Mucosa of gallbladder (tissue), 1 donor: ENCODE results near the gene MICB. TPM values are rescaled to one million over a fixed set of nuclear protein-coding genes. Genes with fewer than 3 reads are reported as not detected.

Experiments
- DNase-seq: peaks from one replicate; pipeline ENCODE4 v3.0.0-alpha.2; 2020; ENCODE audit warnings: low spot score
- total RNA-seq: library from RNA; stranded (reverse); gene quantifications from one replicate; pipeline ENCODE4 v1.2.1, GENCODE V29; 2021
- donor health status: DM: no; HTN: no; CAD: no.

Gene MICB
- total RNA-seq, 1 donor from 2014 or later, result 2.7 TPM

- no peak for DNase-seq
These were observed 41.0 kb downstream of the MICB start for GRCh38 chr6:31538805-31539400.

GRCh38 chr6:31540640-31541039 lies 42.7 kb downstream of the MICB start:
- no peak for DNase-seq

GRCh38 chr6:31541059-31541657 lies 43.2 kb downstream of the MICB start:
- DNase-seq, result no peak

- peak; percentile 96 for DNase-seq
These were observed 43.9 kb downstream of the MICB start, which contains the start of gene DDX39B for GRCh38 chr6:31541658-31542521. Gene DDX39B (minus strand): TSS chr6:31542003. CDS start chr6:31540532, 1,471 bp downstream.

- no peak for DNase-seq
These were observed 45.7 kb downstream of the MICB start for GRCh38 chr6:31543639-31544038.

- no peak for DNase-seq
These were observed 46.7 kb downstream of the MICB start for GRCh38 chr6:31544676-31545075.

GRCh38 chr6:31545291-31545690 lies 47.3 kb downstream of the MICB start:
- DNase-seq, result no peak

GRCh38 chr6:31546339-31546957 lies 48.5 kb downstream of the MICB start, which contains the start of gene ATP6V1G2:
Gene ATP6V1G2 (minus strand): TSS chr6:31546608. CDS start chr6:31546559, 49 bp downstream.
- DNase-seq, result peak; percentile 91

- DNase-seq, result peak; percentile 95
These were observed 49.2 kb downstream of the MICB start, which contains the start of gene NFKBIL1 for GRCh38 chr6:31546958-31547726. Gene NFKBIL1 (plus strand): TSS chr6:31547608. CDS start chr6:31547695, 87 bp downstream.

- no peak for DNase-seq
These were observed 50.0 kb downstream of the MICB start for GRCh38 chr6:31547727-31548543.

GRCh38 chr6:31548544-31548873 lies 50.6 kb downstream of the MICB start:
- no peak for DNase-seq

- DNase-seq, result peak; percentile 52
These were observed 53.4 kb downstream of the MICB start for GRCh38 chr6:31551371-31551770.

GRCh38 chr6:31556307-31556706 lies 58.4 kb downstream of the MICB start:
- DNase-seq, result no peak

GRCh38 chr6:31557443-31558317 lies 59.7 kb downstream of the MICB start:
- DNase-seq, result no peak

GRCh38 chr6:31558318-31558625 lies 60.3 kb downstream of the MICB start:
- DNase-seq, result no peak

- DNase-seq, result no peak
These were observed 60.9 kb downstream of the MICB start for GRCh38 chr6:31558631-31559500.

- no peak for DNase-seq
These were observed 61.6 kb downstream of the MICB start for GRCh38 chr6:31559606-31559957.

- DNase-seq, result peak; percentile 37
These were observed 62.2 kb downstream of the MICB start for GRCh38 chr6:31559958-31560696.
